Stimulated activated CD8-positive, alpha-beta memory T cell treated with anti-CD3 and anti-CD28 coated beads, Interleukin-4, amount 100 ng/mL, for 24 hours (primary cell): Measurements from ENCODE around the gene RNU7-1.
"Not testable (repeated sequence)": the region's sequence is repeated elsewhere in the genome, so short reads cannot be mapped to it uniquely, and the experiment has no call there.

ENCODE experiments used
- DNase-seq: peaks from one replicate; pipeline ENCODE4 v3.0.0-alpha.2; 2020; ENCODE audit warnings: low read depth

RNU7-1 gene

DNA sequence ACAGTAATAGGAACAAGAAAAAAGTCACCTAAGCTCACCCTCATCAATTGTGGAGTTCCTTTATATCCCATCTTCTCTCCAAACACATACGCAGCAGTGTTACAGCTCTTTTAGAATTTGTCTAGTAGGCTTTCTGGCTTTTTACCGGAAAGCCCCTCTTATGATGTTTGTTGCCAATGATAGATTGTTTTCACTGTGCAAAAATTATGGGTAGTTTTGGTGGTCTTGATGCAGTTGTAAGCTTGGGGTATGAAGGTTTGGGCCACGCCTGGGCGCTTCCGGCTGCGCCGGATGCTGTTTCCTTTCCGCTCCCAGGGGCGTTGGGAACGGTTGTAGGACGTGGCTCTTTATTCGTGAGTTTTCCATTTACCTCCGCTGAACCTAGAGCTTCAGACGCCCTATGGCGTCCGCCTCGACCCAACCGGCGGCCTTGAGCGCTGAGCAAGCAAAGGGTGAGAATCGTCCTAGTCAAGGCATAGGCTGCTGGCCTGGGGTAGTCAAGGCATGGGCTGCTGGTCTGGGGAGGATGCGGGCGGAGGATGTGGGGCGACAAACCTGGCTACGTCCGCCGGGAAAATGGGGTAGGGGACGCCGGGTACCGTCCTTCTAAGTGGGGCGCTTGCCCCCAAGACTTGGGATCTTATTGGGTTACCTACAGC lies at the start of gene RNU7-1, which contains the start of gene C12orf57:
Gene RNU7-1 (plus strand): TSS at position 95 of the 659 bp plus-strand sequence.
Gene C12orf57 (plus strand): TSS at position 301 of the 659 bp plus-strand sequence. CDS start 100 bp downstream, at position 401.
- DNase-seq, result peak; percentile 66

- no peak for DNase-seq
Measured at GRCh38 chr12:6894321-6894720, 49.3 kb upstream of the RNU7-1 start.

DNA sequence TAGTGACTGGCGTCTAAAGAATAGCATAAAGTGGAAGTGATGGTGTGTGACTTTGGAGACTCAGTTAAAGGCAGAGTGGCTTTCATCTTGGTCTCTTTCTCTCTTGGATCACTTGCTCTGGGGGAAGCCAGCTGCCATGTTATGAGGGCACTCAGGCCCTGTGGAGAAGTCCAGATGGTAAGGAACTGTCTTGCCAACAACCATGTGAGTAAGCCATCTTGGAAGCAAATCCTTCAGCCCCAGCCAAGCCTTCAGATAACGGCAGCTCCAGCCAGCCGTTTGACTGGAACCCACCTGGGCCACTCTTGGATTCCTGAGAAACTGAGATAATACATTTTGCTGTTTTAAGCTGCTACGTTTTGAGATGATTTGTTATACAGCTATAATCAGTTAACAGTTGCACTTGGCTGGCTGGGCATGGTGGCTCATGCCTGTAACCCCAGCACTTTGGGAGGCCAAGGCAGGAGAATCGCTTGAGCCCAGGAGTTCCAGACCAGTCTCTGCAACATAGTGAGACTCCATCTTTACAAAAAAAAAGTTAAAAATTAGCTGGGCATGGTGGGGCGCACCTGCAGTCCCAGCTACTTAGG lies 46.7 kb upstream of the RNU7-1 start:
- no peak for DNase-seq

DNA sequence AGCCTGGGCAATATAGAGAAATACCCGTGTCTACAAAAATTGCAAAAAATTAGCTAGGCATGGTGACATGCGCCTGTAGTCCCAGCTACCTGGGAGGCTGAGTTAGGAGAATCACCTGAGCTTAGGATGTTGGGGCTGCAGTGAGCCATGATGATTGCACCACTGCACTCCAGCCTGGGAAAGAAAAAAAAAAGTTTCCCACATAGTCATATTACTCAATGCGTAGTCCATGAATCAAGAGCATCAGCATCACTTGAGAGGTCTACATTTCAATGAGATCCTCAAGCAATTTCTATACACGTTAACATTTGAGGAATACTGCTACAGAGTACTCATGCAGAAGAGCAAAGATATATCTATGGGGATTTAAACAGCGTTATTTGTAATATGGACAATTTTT lies 44.2 kb upstream of the RNU7-1 start:
- no peak for DNase-seq

DNA sequence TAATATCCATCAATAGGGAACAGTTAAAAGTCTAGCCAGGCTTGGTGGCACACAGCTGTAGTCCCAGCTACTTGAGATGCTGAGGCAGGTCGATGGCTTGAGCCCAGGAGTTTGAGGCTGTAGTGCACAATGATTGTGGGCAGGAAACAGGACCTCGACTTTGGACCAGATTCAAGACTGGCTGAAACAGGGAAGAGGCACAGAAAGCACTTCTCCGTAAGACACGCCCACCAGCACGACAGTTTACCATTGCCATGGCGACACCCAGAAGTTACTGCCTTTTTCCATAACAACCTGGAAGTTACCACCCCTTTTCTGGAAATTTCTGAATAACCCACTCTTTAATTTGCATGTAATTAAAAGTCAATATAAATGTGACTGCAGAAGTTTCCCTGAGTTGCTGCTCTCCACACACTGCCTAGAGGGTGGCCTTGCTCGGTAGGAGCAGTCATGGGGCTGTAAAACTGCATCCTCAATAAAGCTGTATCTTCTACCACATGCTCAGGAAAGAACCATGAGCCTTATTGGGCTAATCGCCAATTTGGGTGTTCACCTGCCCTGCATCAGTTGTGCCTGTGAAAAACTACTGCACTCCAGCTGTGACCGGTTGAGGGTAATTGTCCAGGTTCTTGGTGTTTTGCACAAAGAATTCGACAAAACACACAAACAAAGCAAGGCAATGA lies 43.6 kb upstream of the RNU7-1 start:
- no peak for DNase-seq

DNA sequence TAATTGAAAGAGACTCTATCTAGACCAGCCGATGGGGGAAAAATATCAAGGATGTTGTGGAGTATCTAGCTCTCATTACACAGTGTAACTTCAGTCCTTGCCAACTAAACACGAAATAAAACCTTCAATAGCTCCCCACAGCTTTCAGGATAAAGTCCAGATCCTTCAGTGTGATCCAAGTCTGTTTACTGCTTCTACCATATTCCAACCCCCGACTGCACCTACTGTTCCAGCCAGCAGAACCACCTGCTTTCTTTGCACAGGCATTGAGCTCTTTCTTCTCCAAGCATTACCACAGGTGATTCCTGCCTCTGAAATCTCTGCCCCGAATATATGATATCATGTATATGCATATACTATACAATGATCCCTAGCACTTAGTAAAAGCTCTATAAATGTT lies 41.2 kb upstream of the RNU7-1 start:
- no peak for DNase-seq

GRCh38 chr12:6903722-6904121 lies 39.9 kb upstream of the RNU7-1 start:
- no peak for DNase-seq

GRCh38 chr12:6904280-6905276 lies 39.0 kb upstream of the RNU7-1 start, which contains the start of gene LRRC23:
Gene LRRC23 (plus strand): TSS chr12:6904822. CDS start chr12:6905634, 812 bp downstream.
- DNase-seq, result peak; percentile 94

DNA sequence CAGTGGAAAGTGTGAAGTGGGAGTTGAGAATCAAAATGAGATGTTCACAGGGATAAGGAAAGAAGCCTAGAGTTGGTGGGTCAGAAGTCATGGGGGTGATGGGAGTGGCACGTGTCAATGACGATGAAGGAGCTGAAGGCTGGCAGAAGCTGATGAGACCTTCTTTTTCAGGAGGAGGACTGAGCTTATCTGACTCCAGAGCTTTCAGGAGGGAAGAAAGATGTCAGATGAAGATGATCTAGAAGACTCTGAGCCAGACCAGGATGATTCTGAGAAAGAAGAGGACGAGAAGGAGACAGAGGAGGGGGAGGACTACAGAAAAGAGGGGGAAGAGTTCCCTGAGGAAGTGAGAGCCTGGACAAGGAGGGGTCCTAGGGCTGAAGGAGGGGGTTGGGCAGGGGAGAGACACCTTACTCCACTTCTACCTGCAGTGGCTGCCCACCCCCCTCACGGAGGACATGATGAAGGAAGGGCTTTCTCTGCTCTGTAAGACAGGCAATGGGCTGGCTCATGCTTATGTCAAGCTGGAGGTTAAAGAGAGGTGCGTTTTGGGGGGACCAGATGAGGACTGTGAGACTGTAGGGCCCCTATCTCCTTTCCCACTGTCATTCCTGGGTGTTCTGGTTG lies 38.1 kb upstream of the RNU7-1 start:
- DNase-seq, result no peak

- DNase-seq, result not testable (repeated sequence)
Measured at GRCh38 chr12:6908141-6908540, 35.5 kb upstream of the RNU7-1 start.

DNA sequence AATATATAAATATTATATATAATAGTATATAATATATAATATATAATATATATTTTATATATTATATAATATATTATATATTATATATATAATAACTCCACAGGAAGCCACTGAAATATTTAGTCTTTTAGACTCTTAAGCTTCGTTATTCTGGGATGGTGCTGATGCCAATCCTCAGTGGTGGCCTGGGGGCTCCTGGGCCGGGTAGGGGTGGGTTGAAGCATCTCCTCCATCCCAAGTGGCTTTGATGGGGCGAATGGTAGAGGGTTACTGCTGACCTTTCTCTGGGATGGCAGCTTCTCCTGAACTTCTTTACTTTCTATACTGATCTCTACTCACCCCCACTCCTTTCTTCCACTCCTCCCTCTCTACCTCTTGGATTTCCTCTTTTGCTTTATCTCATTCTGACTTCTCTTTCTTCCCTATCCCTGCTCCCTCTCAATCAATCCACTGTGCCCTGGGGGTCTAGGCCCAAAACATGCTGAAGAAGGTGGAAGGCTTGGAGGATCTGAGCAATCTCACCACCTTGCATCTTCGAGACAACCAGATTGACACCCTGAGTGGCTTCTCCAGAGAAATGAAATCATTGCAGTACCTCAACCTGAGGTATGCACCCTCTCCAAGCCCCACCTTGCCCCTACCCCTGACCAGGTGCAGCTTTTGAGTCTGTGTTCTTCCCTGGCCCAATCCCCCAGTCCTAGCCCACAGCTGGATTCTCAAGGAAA lies 34.0 kb upstream of the RNU7-1 start:
- DNase-seq, result no peak

- DNase-seq, result no peak
Measured at GRCh38 chr12:6912164-6912935, 31.3 kb upstream of the RNU7-1 start.

GRCh38 chr12:6914246-6914946 lies 29.2 kb upstream of the RNU7-1 start, which contains the start of gene ENO2:
Gene ENO2 (plus strand): TSS chr12:6914580. CDS start chr12:6915833, 1,253 bp downstream.
- DNase-seq, result peak; percentile 71

GRCh38 chr12:6914947-6915788 lies 28.4 kb upstream of the RNU7-1 start:
- no peak for DNase-seq

DNA sequence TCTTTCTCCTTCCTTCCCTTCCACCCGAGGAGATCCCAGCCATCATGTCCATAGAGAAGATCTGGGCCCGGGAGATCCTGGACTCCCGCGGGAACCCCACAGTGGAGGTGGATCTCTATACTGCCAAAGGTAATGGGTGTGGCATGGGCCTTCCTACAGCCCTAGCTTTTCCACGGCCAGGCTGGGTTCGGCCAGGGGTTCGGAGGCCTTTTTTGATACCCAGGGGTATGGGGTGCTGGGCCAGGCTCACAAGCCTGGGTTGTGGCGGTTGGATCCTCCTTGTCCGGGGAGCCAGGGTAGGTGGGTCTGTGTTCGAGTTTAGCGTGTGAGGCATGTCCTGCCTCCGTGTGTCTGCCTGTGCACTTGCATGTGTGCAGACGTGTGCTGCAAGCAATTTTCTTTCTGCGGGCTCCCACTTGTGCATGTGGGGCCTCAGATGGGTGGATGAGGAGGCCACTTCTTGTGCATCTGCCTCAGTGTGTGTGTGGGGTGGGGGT lies 27.8 kb upstream of the RNU7-1 start:
- DNase-seq, result no peak

DNA sequence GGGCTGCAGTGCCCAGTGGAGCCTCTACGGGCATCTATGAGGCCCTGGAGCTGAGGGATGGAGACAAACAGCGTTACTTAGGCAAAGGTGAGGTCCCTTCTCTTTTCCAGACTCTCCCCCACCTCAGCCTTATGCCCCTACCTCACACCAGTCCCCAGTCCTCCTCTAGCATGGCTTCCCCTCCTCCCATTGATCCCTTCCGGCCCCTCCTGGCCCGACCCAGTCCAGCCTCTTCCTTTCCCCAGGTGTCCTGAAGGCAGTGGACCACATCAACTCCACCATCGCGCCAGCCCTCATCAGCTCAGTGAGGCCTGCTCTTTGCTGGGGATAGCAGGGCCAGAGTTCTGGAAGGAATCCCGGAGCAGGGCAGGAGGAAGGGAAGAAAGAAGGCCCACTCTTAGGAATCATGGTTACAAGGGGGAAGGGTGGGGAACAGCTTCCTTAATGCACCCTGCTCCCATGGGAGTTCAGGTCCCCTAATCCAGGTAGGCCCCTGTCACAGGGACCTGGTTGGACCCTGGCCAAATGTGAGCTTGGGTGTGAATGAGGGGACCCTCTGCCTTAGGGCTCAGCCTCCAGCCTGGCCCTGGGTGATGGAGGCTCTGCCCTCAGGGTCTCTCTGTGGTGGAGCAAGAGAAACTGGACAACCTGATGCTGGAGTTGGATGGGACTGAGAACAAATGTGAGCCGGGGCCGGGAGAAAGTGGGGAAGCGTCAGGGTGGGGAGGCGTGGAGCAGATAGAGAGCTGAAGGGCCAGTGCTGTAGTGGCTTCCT lies 27.0 kb upstream of the RNU7-1 start:
- DNase-seq, result no peak
